K562 (cell line): ENCODE results near the gene BATF. TPM values are rescaled to one million over a fixed set of nuclear protein-coding genes. Genes with fewer than 3 reads are reported as not detected.
A peak's percentile ranks its signal among the peaks of the same experiment; 100 is the strongest.

ENCODE experiments used
- ASH1L ChIP-seq: fragments of 450-650 bp; IDR thresholded peaks from 2 replicates; pipeline ENCODE4 v1.6.1; 2018; ENCODE audit warnings: borderline replicate concordance, mild to moderate bottlenecking, low read depth; ENCODE audit not compliant: partially characterized antibody
- CBX5 ChIP-seq: IDR thresholded peaks from 2 replicates; pipeline ENCODE4 v1.6.1; 2014; ENCODE audit warnings: low read depth, borderline replicate concordance
- FOSL1 ChIP-seq: fragments of 200-800 bp; sonication (Bioruptor generic); conservative IDR thresholded peaks from 2 replicates; pipeline ENCODE4 v1.6.1; 2016; ENCODE audit warnings: missing genetic modification characterization, missing compliant biosample characterization
- GATAD2A ChIP-seq: fragments of 450-650 bp; IDR thresholded peaks from 2 replicates; pipeline ENCODE4 v1.6.1; 2017
- HDAC8 ChIP-seq: fragments of 450-650 bp; IDR thresholded peaks from 2 replicates; pipeline ENCODE4 v1.6.1; 2016; ENCODE audit warnings: mild to moderate bottlenecking, missing genetic modification characterization, moderate library complexity, missing compliant biosample characterization
- JUND ChIP-seq, 2 experiments: IDR thresholded peaks; 2 replicates in 1 of 2; 3 replicates in 1 of 2; pipeline ENCODE4 v1.6.1; 2011; ENCODE audit warnings: borderline replicate concordance in 2 of 2, low read depth in 2 of 2, low read length in 2 of 2, improper control_type of control experiment in 1 of 2, missing biosample characterization in 1 of 2, missing genetic modification characterization in 1 of 2, missing genetic modification reagents in 1 of 2
- SIRT6 ChIP-seq: IDR thresholded peaks from one replicate; pipeline ENCODE4 v1.6.1; 2012; ENCODE audit warnings: low read depth, mild to moderate bottlenecking, control low read depth, inconsistent platforms, low read length, moderate library complexity
- SIX5 ChIP-seq, 2 experiments: IDR thresholded peaks; 2 replicates each; pipeline ENCODE4 v1.6.1; 2011; ENCODE audit warnings: low read length in 2 of 2, borderline replicate concordance in 1 of 2, low read depth in 1 of 2, mild to moderate bottlenecking in 1 of 2, moderate library complexity in 1 of 2; ENCODE audit not compliant: insufficient read depth in 1 of 2
- ZNF134 ChIP-seq: fragments of 250-450 bp; sonication (Bioruptor Pico); conservative IDR thresholded peaks from 2 replicates; pipeline ENCODE4 v1.4.0; 2020
- ZNF197 ChIP-seq: fragments of 200-800 bp; sonication (Bioruptor generic); IDR thresholded peaks from 2 replicates; pipeline ENCODE4 v1.6.1; 2016; ENCODE audit warnings: low read depth, missing genetic modification characterization, missing compliant biosample characterization
- polyA plus RNA-seq, 8 experiments: library from polyadenylated mRNA; depleted of rRNA in 4 of 8; stranded (reverse) in 5 of 8; unstranded in 3 of 8; fragments of >200 nt; fragmentation: Nextera tagmentation in 2 of 8; fragmentation: Illumina TruSeq in 1 of 8; extraction: Ambion mirVana in 2 of 8; extraction: Trizol in 1 of 8; gene quantifications; 2 replicates each; pipeline versions ENCODE4 v1.2.1 to v1.2.3, GENCODE V29; 2011 to 2014; ENCODE audit warnings: inconsistent platforms in 1 of 8, missing spikeins in 1 of 8
- total RNA-seq, 7 experiments: library from RNA; depleted of rRNA in 6 of 7; stranded (reverse); fragments of >200 nt in 6 of 7; fragmentation: Illumina TruSeq in 2 of 7; extraction: Trizol in 2 of 7; gene quantifications; 2 replicates each; pipeline versions ENCODE4 v1.2.1 to v1.2.3, GENCODE V29; 2011 to 2021; ENCODE audit warnings: low replicate concordance in 1 of 7
- TF ChIP-seq, protein P1 (sequence below): fragments of 250-450 bp; sonication (Bioruptor Pico); IDR thresholded peaks from 2 replicates; pipeline ENCODE4 v1.8.0; 2022; ENCODE audit warnings: inconsistent platforms, mild to moderate bottlenecking, moderate library complexity, borderline replicate concordance
- TF ChIP-seq, protein P2 (sequence below): sonication (generic); formaldehyde crosslinking; IDR thresholded peaks from 2 replicates; pipeline ENCODE4 v1.8.1; 2022; ENCODE audit warnings: missing genetic modification reagents
- TF ChIP-seq, protein P3 (sequence below): fragments of 150-350 bp; conservative IDR thresholded peaks from 2 replicates; pipeline ENCODE4 v1.6.1; 2014; ENCODE audit warnings: low read length
- TF ChIP-seq, protein P4 (sequence below): fragments of 250-450 bp; sonication (Bioruptor Pico); IDR thresholded peaks from 2 replicates; pipeline ENCODE4 v1.4.0; 2020; ENCODE audit warnings: borderline replicate concordance

BATF gene
- total and polyA plus RNA-seq, 9 of the 15 experiments (the other 6 are each of a cell fraction or from before 2014, with no cell fraction given), result 0.13 to 2.1 (median 0.55) TPM; not detected in 2

DNA sequence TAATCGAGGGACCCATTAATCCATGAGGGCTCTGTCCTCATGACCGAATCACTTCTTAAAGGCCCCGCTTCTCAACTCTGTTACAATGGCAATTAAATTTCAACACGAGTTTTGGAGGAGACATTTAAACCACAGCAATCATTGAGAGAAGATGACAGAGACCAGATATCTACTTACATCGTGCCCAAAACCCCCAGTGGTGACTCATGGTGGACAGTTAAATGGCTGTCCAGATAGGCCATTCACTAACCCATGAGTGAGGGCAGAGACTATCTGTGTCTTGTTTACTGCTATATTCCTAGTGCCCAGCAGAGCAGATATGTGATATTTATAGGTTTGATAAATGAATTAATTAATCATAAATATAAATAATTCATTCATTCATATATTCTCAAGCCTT is 36.2 kb downstream of the BATF start (continued):
- TF ChIP-seq, protein P1, sequence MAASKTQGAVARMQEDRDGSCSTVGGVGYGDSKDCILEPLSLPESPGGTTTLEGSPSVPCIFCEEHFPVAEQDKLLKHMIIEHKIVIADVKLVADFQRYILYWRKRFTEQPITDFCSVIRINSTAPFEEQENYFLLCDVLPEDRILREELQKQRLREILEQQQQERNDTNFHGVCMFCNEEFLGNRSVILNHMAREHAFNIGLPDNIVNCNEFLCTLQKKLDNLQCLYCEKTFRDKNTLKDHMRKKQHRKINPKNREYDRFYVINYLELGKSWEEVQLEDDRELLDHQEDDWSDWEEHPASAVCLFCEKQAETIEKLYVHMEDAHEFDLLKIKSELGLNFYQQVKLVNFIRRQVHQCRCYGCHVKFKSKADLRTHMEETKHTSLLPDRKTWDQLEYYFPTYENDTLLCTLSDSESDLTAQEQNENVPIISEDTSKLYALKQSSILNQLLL (CRISPR knock-in tag), result no peak
- TF ChIP-seq SIX5 (IDR thresholded peaks at IDR 0.05; ENCODE audit: borderline replicate concordance in 1 of 2, insufficient read depth in 1 of 2, low read depth in 1 of 2, low read length in 2 of 2) (no peak), ASH1L (no peak), JUND (IDR thresholded peaks at IDR 0.05; ENCODE audit: borderline replicate concordance, low read depth, low read length) (peak; percentile 61), JUND (tag; IDR thresholded peaks at IDR 0.05; ENCODE audit: borderline replicate concordance, low read depth, low read length) (peak; percentile 37; the same call in 1 of the 3 replicates), CBX5 (no peak), GATAD2A (no peak), ZNF197 (CRISPR knock-in tag) (no peak), SIRT6 (no peak), ZNF134 (CRISPR knock-in tag) (no peak), HDAC8 (no peak), FOSL1 (tag) (peak; percentile 73)
- TF ChIP-seq, protein P2, sequence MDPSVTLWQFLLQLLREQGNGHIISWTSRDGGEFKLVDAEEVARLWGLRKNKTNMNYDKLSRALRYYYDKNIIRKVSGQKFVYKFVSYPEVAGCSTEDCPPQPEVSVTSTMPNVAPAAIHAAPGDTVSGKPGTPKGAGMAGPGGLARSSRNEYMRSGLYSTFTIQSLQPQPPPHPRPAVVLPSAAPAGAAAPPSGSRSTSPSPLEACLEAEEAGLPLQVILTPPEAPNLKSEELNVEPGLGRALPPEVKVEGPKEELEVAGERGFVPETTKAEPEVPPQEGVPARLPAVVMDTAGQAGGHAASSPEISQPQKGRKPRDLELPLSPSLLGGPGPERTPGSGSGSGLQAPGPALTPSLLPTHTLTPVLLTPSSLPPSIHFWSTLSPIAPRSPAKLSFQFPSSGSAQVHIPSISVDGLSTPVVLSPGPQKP (CRISPR knock-in tag), result no peak
- TF ChIP-seq, protein P3, sequence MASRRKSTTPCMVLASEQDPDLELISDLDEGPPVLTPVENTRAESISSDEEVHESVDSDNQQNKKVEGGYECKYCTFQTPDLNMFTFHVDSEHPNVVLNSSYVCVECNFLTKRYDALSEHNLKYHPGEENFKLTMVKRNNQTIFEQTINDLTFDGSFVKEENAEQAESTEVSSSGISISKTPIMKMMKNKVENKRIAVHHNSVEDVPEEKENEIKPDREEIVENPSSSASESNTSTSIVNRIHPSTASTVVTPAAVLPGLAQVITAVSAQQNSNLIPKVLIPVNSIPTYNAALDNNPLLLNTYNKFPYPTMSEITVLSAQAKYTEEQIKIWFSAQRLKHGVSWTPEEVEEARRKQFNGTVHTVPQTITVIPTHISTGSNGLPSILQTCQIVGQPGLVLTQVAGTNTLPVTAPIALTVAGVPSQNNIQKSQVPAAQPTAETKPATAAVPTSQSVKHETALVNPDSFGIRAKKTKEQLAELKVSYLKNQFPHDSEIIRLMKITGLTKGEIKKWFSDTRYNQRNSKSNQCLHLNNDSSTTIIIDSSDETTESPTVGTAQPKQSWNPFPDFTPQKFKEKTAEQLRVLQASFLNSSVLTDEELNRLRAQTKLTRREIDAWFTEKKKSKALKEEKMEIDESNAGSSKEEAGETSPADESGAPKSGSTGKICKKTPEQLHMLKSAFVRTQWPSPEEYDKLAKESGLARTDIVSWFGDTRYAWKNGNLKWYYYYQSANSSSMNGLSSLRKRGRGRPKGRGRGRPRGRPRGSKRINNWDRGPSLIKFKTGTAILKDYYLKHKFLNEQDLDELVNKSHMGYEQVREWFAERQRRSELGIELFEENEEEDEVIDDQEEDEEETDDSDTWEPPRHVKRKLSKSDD, result no peak
- TF ChIP-seq, protein P4, sequence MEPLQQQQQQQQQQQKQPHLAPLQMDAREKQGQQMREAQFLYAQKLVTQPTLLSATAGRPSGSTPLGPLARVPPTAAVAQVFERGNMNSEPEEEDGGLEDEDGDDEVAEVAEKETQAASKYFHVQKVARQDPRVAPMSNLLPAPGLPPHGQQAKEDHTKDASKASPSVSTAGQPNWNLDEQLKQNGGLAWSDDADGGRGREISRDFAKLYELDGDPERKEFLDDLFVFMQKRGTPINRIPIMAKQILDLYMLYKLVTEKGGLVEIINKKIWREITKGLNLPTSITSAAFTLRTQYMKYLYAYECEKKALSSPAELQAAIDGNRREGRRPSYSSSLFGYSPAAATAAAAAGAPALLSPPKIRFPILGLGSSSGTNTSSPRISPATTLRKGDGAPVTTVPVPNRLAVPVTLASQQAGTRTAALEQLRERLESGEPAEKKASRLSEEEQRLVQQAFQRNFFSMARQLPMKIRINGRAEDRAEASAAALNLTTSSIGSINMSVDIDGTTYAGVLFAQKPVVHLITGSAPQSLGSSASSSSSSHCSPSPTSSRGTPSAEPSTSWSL (CRISPR knock-in tag), result no peak
